Ectodermal cell (in vitro differentiated cells): ENCODE measurements around the gene PAN2.
"Not testable (repeated sequence)": the region's sequence is repeated elsewhere in the genome, so short reads cannot be mapped to it uniquely, and the experiment has no call there.

Experiments
- H3K27ac ChIP-seq: 2 replicates; pipeline ENCODE4 v1.7.0; 2013; ENCODE audit warnings: mild to moderate bottlenecking, low read depth, low read length; ENCODE audit not compliant: insufficient read depth, poor library complexity, severe bottlenecking
- H3K27me3 ChIP-seq: 2 replicates; pipeline ENCODE4 v1.7.0; 2013; ENCODE audit warnings: mild to moderate bottlenecking, low read length; ENCODE audit not compliant: insufficient read depth, control insufficient read depth, poor library complexity, severe bottlenecking
- H3K36me3 ChIP-seq: one replicate; pipeline ENCODE4 v1.7.0; 2013; ENCODE audit warnings: low read length; ENCODE audit not compliant: control insufficient read depth, insufficient read depth
- H3K4me1 ChIP-seq: one replicate; pipeline ENCODE4 v1.7.0; 2013; ENCODE audit warnings: low read length; ENCODE audit not compliant: control insufficient read depth, insufficient read depth
- H3K4me3 ChIP-seq: 2 replicates; pipeline ENCODE4 v1.7.0; 2013; ENCODE audit warnings: low read depth, low read length, control low read depth; ENCODE audit not compliant: insufficient read depth
- H3K9me3 ChIP-seq: 2 replicates; pipeline ENCODE4 v1.7.0; 2013; ENCODE audit warnings: mild to moderate bottlenecking, low read length, moderate library complexity; ENCODE audit not compliant: control insufficient read depth
- WGBS, 2 experiments: methylation state at CpG; one replicate each; pipeline ENCODE4 v1.1.7; 2013; ENCODE audit warnings: missing lambda C conversion rate in 2 of 2; 5-methylcytosine and 5-hydroxymethylcytosine counted together

The PAN2 gene

DNA sequence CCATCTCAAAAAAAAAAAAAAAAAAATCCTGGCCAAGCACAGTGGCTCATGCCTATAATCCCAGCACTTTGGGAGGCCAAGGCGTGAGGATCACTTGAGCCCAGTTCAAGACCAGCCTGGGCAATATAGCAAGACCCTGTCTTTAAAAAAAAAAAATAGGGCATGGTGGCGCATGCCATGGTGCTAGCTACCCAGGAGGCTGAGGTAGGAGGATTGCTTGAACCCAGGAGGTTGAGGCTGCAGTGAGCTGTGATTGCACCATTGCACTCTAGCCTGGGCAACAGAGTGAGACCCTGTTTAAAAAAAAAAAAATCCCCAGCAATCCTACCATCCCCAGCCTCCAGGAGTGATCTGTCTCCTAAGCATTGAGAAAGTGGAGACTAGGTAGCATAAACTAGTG lies 8.5 kb upstream of the PAN2 start:
- peaks cover 16% of the 10 kb centered on the region for H3K36me3 ChIP-seq
- peaks cover 10% of the 10 kb centered on the region for H3K4me1 ChIP-seq
- not testable (repeated sequence) for H3K27me3 ChIP-seq, H3K9me3 ChIP-seq, H3K4me3 ChIP-seq, H3K27ac ChIP-seq
- 95 to 99% methylated on average over 2 of the region's 2 CpGs for WGBS, 2 experiments

DNA sequence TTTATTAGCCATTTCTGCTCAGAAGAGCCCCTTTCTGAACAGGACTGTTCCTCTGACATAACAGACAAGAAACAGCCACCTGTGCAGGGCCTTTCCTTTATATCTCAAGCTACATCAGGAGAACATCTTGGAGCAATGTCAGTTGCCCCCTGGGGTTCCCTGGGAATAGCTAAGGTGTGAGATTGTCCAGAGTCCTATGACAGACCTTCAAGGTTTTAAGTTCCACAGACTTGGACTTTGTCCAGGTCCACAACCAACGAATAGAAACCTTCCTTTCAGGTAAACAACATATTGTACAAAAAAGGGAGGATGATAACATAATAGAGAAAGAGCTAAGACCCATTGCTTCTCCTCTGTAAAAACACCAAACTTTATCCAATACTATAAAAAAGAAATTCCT lies 7.8 kb upstream of the PAN2 start:
- WGBS, 2 experiments = no CpG with 5 or more reads among the region's 1 CpG
- H3K36me3 ChIP-seq = peaks cover 14% of the 10 kb centered on the region

GRCh38 chr12:56339158-56339422 lies 5.3 kb upstream of the PAN2 start:
- Histone ChIP-seq H3K9me3 (no peaks in the 10 kb centered on the region), H3K27me3 (no peaks in the 10 kb centered on the region), H3K27ac (no peak overlapping the region), H3K4me3 (no peak overlapping the region), H3K4me1 (peaks cover 10% of the 10 kb centered on the region), H3K36me3 (peaks cover 11% of the 10 kb centered on the region)
- WGBS, 2 experiments = 100% methylated on average over 1 of the region's 1 CpG

More for the DNA sequence above, 7.8 kb upstream of the PAN2 start:
- Histone ChIP-seq H3K27me3 (no peaks in the 10 kb centered on the region), H3K4me1 (peaks cover 10% of the 10 kb centered on the region), H3K4me3 (no peak overlapping the region), H3K27ac (no peak overlapping the region), H3K9me3 (no peaks in the 10 kb centered on the region)

- Histone ChIP-seq H3K4me3 (no peak within 1 kb of the TSS), H3K27ac (no peak within 1 kb of the TSS), H3K9me3 (no peaks in the 10 kb centered on the region), H3K27me3 (no peaks in the 10 kb centered on the region), H3K36me3 (peaks cover 9% of the 10 kb centered on the region), H3K4me1 (peaks cover 10% of the 10 kb centered on the region)
- 29 to 31% methylated on average over 6 to 7 of the region's 9 CpGs for WGBS, 2 experiments
Observed at GRCh38 chr12:56338308-56339157, 4.7 kb upstream of the PAN2 start, which contains the start of gene IL23A. IL23A (plus strand) TSS chr12:56338884; CDS start chr12:56339045, 161 bp downstream.

GRCh38 chr12:56337753-56338251 lies 4.0 kb upstream of the PAN2 start:
- no peak overlapping the region for H3K4me3 ChIP-seq
- H3K4me1 ChIP-seq = peaks cover 13% of the 10 kb centered on the region
- no peak overlapping the region for H3K27ac ChIP-seq
- WGBS, 2 experiments = 87 to 90% methylated on average over 8 of the region's 8 CpGs
- no peaks in the 10 kb centered on the region for H3K9me3 ChIP-seq
- H3K36me3 ChIP-seq = peaks cover 2% of the 10 kb centered on the region
- H3K27me3 ChIP-seq = no peaks in the 10 kb centered on the region

GRCh38 chr12:56336361-56337167 lies 2.8 kb upstream of the PAN2 start:
- no peaks in the 10 kb centered on the region for H3K36me3 ChIP-seq
- H3K4me3 ChIP-seq = no peak overlapping the region
- peaks cover 18% of the 10 kb centered on the region for H3K4me1 ChIP-seq
- WGBS, 2 experiments = 91% methylated on average over 9 of the region's 9 CpGs
- H3K27ac ChIP-seq = no peak overlapping the region
- H3K27me3 ChIP-seq = no peaks in the 10 kb centered on the region
- no peaks in the 10 kb centered on the region for H3K9me3 ChIP-seq

DNA sequence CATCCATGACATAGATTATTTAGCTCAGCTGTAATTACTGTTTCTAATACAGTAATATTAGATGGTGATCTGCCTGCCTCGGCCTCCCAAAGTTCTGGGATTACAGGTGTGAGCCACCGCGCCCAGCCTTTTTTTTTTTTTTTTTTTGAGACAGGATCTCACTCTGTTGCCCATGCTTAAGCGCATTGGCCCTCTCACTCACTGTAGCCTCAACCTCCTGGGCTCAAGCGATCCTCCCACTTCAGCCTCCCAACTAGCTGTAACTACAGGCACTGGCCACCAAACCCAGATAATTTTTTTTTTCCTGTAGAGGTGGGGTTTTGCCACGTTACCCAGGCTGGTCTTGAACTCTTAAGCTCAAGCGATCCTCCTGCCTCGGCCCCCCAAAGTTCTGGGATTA lies 1.7 kb upstream of the PAN2 start:
- not testable (repeated sequence) for H3K9me3 ChIP-seq, H3K4me3 ChIP-seq, H3K27ac ChIP-seq, H3K36me3 ChIP-seq, H3K27me3 ChIP-seq
- peaks cover 18% of the 10 kb centered on the region for H3K4me1 ChIP-seq
- WGBS, 2 experiments = 90 to 93% methylated on average over 8 of the region's 8 CpGs

- Histone ChIP-seq H3K4me3 (peak overlapping the region; percentile 41), H3K27ac (no peak overlapping the region), H3K36me3 (no peaks in the 10 kb centered on the region), H3K4me1 (peaks cover 18% of the 10 kb centered on the region), H3K27me3 (no peaks in the 10 kb centered on the region), H3K9me3 (no peaks in the 10 kb centered on the region)
- WGBS, 2 experiments = 18 to 19% methylated on average over 6 of the region's 6 CpGs
Observed at GRCh38 chr12:56334490-56334793, 642 bp upstream of the PAN2 start.

- H3K4me3 ChIP-seq = peak overlapping the region; percentile 41
- peaks cover 8% of the 10 kb centered on the region for H3K4me1 ChIP-seq
- 32 to 43% methylated on average over 6 to 8 of the region's 8 CpGs for WGBS, 2 experiments
- H3K36me3 ChIP-seq = no peaks in the 10 kb centered on the region
- H3K9me3 ChIP-seq = no peaks in the 10 kb centered on the region
- H3K27ac ChIP-seq = peak overlapping the region; percentile 92
- no peaks in the 10 kb centered on the region for H3K27me3 ChIP-seq
Observed at GRCh38 chr12:56333197-56333678, 562 bp downstream of the PAN2 start.

- peaks cover 8% of the 10 kb centered on the region for H3K4me1 ChIP-seq
- H3K9me3 ChIP-seq = no peaks in the 10 kb centered on the region
- H3K27ac ChIP-seq = no peak overlapping the region
Observed at GRCh38 chr12:56332512-56333196, 1.1 kb downstream of the PAN2 start.

More at GRCh38 chr12:56332512-56333196, 1.1 kb downstream of the PAN2 start:
- 94 to 96% methylated on average over 11 of the region's 11 CpGs for WGBS, 2 experiments
- Histone ChIP-seq H3K27me3 (no peaks in the 10 kb centered on the region), H3K4me3 (peak overlapping the region; percentile 41), H3K36me3 (no peaks in the 10 kb centered on the region)
